SK-N-SH (cell line): ENCODE measurements around the gene MIOX.

ENCODE experiments used
- CTCF ChIP-seq: fragments of 200-600 bp; sonication (generic); IDR thresholded peaks from 2 replicates; pipeline ENCODE4 v1.6.1; 2017; ENCODE audit warnings: antibody characterized with exemption, mild to moderate bottlenecking, moderate library complexity
- EP300 ChIP-seq, 2 experiments: IDR thresholded peaks; 2 replicates each; pipeline versions ENCODE4 v1.4.0 to v1.6.1; 2012; ENCODE audit warnings: borderline replicate concordance in 1 of 2, low read depth in 1 of 2, low read length in 1 of 2
- JUND ChIP-seq: IDR thresholded peaks from 2 replicates; pipeline ENCODE4 v1.4.0; 2012
- MEF2A ChIP-seq: IDR thresholded peaks from 2 replicates; pipeline ENCODE4 v1.4.0; 2012; ENCODE audit warnings: low read depth, borderline replicate concordance
- YY1 ChIP-seq: IDR thresholded peaks from 2 replicates; pipeline ENCODE4 v1.4.0; 2012; ENCODE audit warnings: low read depth, mild to moderate bottlenecking
- TF ChIP-seq, protein P1 (sequence below): IDR thresholded peaks from 2 replicates; pipeline ENCODE4 v1.4.0; 2012; ENCODE audit warnings: low read depth

GRCh38 chr22:50471197-50471847 is 15.3 kb upstream of the MIOX start:
- no peak for TF ChIP-seq JUND
- TF ChIP-seq CTCF, result no peak
- no peak for TF ChIP-seq YY1
- TF ChIP-seq, protein P1, sequence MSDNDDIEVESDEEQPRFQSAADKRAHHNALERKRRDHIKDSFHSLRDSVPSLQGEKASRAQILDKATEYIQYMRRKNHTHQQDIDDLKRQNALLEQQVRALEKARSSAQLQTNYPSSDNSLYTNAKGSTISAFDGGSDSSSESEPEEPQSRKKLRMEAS, result no peak
- TF ChIP-seq EP300 (IDR thresholded peaks at IDR 0.05; ENCODE audit: borderline replicate concordance in 1 of 2, low read depth in 1 of 2, low read length in 1 of 2), result no peak
- TF ChIP-seq MEF2A, result no peak
